Psoas muscle (tissue), 8 donors: ENCODE measurements around the gene SDHAF2. TPM values are rescaled to one million over a fixed set of nuclear protein-coding genes. Genes with fewer than 3 reads are reported as not detected.
A peak's percentile ranks its signal among the peaks of the same experiment; 100 is the strongest.
"Not testable (repeated sequence)": the region's sequence is repeated elsewhere in the genome, so short reads cannot be mapped to it uniquely, and the experiment has no call there.

Experiments
- ATAC-seq, 4 donors: fragments of 200-7000 bp; cut with Tn5 transposase; one replicate each; pipeline ENCODE4 v1.9.1; 2020; ENCODE audit warnings: moderate library complexity in 3 of 4, mild to moderate bottlenecking in 2 of 4
- DNase-seq, 2 donors: peaks; one replicate each; pipeline ENCODE4 v3.0.0-alpha.2; 2020
- H3K27ac ChIP-seq: fragments of 200-600 bp; one replicate; pipeline ENCODE4 v1.8.0; 2022
- H3K27me3 ChIP-seq, 3 donors: fragments of 200-600 bp in 1 of 3; one replicate each; pipeline versions ENCODE4 v1.6.1 to v1.8.0; 2013 to 2022; ENCODE audit warnings: low read length in 2 of 3, mild to moderate bottlenecking in 2 of 3, moderate library complexity in 1 of 3; ENCODE audit not compliant: insufficient read depth in 3 of 3
- H3K36me3 ChIP-seq, 2 donors: fragments of 200-600 bp in 1 of 2; one replicate each; pipeline versions ENCODE4 v1.6.1 to v1.8.0; 2013 to 2022; ENCODE audit warnings: low read depth in 1 of 2, mild to moderate bottlenecking in 1 of 2, moderate library complexity in 1 of 2; ENCODE audit not compliant: insufficient read depth in 1 of 2
- H3K4me1 ChIP-seq: fragments of 200-600 bp; one replicate; pipeline ENCODE4 v1.8.0; 2022
- H3K4me3 ChIP-seq: fragments of 200-600 bp; one replicate; pipeline ENCODE4 v1.8.0; 2022; ENCODE audit warnings: mild to moderate bottlenecking
- H3K9me3 ChIP-seq: fragments of 200-600 bp; one replicate; pipeline ENCODE4 v1.8.0; 2022
- CTCF ChIP-seq: fragments of 200-600 bp; IDR thresholded peaks from one replicate; pipeline ENCODE4 v1.8.0; 2022; ENCODE audit warnings: antibody characterized with exemption
- WGBS, 3 donors: extraction: QIAGEN DNeasy Blood & Tissue Kit; methylation state at CpG; one replicate each; pipeline versions ENCODE4 v1.1.6 to v1.1.7; 2013; 5-methylcytosine and 5-hydroxymethylcytosine counted together
- intact Hi-C, 2 donors: fragments of 100-400 bp; cut with DNase I; formaldehyde crosslinking; loops; one replicate each; pipeline versions ENCODE4 v1.11.0 to v1.14.2; 2022
- polyA plus RNA-seq, 3 donors: library from polyadenylated mRNA; stranded (reverse); fragments of 200-250 nt; gene quantifications; one replicate each; pipeline ENCODE4 v1.2.3, GENCODE V29; 2013
- total RNA-seq, 4 donors: library from RNA; stranded (reverse); fragmentation: NEBNext Ultra II Directional in 2 of 4; extraction: Animal tissue kit (Norgen Biotek cat#: 25700) in 2 of 4; gene quantifications; one replicate each; pipeline versions ENCODE4 v1.2.1 to v1.2.4, GENCODE V29; 2021 to 2023
- donor health status: healthy with polysubstance abuse.
- donor health status: DM: no; HTN: no; CAD: no; lungs with moderate emphysema.
- donor health status: Bipolar disorder and iron deficiency.
- donor health status: healthy.
- donor health status: DM: yes; HTN: yes; CAD: no.
- donor health status: DM: no; HTN: no; CAD: no.
- donor health status: DM: no; HTN: no; CAD: no.
- donor health status: DM: yes; HTN: yes; CAD: no.

The SDHAF2 gene
- total and polyA plus RNA-seq, 7 donors, result 29.4 to 103 (median 45.2) TPM

GRCh38 chr11:61454520-61454919 lies 24.6 kb downstream of the SDHAF2 start:
- Histone ChIP-seq H3K27ac (no peak overlapping the region), H3K36me3 (peaks cover 6 to 39% of the 10 kb centered on the region in 2 donors)

GRCh38 chr11:61460474-61460881 lies 30.6 kb downstream of the SDHAF2 start:
- TF ChIP-seq CTCF, result no peak
- peak overlapping the region; percentile 46 for H3K27ac ChIP-seq
- intact Hi-C loops, result no loop called here
- peaks cover 3 to 13% of the 10 kb centered on the region in 2 donors for H3K36me3 ChIP-seq
- DNase-seq (peak; percentile 71 to 73), ATAC-seq (peak; percentile 31 to 61 (median 52))
- WGBS, 3 donors, result 41 to 69% (median 44%) methylated on average over 3 of the region's 3 CpGs
- H3K27me3 ChIP-seq, result no peaks in the 10 kb centered on the region
- H3K4me3 ChIP-seq, result no peak overlapping the region
- H3K4me1 ChIP-seq, result peaks cover 19% of the 10 kb centered on the region
- no peaks in the 10 kb centered on the region for H3K9me3 ChIP-seq

More at GRCh38 chr11:61454520-61454919, 24.6 kb downstream of the SDHAF2 start:
- TF ChIP-seq CTCF, result no peak
- no peak for DNase-seq
- H3K4me1 ChIP-seq, result peaks cover 12% of the 10 kb centered on the region
- WGBS, 3 donors, result 70 to 80% (median 74%) methylated on average over 7 of the region's 7 CpGs
- peak in 2 of 4 donors; percentile 17 to 22 for ATAC-seq
- no peak overlapping the region for H3K4me3 ChIP-seq
- H3K27me3 ChIP-seq, result no peaks in the 10 kb centered on the region
- no peaks in the 10 kb centered on the region for H3K9me3 ChIP-seq
- intact Hi-C loops, result no loop called here

- intact Hi-C loops, result no loop called here
- Histone ChIP-seq H3K27me3 (no peaks in the 10 kb centered on the region), H3K4me3 (no peak overlapping the region), H3K4me1 (peaks cover 19% of the 10 kb centered on the region), H3K27ac (peak overlapping the region; percentile 46), H3K36me3 (peaks cover 0 to 8% of the 10 kb centered on the region in 2 donors), H3K9me3 (no peaks in the 10 kb centered on the region)
- ATAC-seq (peak; percentile 88 to 94 (median 91)), DNase-seq (peak in 1 of 2 donors; percentile 66)
- WGBS, 3 donors, result 70 to 85% (median 70%) methylated on average over 5 of the region's 5 CpGs
- peak; percentile 43 for TF ChIP-seq CTCF
Measured at GRCh38 chr11:61460986-61461385, 31.1 kb downstream of the SDHAF2 start.

- H3K9me3 ChIP-seq, H3K4me3 ChIP-seq, DNase-seq, intact Hi-C loops, H3K27me3 ChIP-seq, ATAC-seq: not testable (repeated sequence)
- WGBS, 3 donors, result 83 to 85% (median 83%) methylated on average over 6 of the region's 6 CpGs
- Histone ChIP-seq H3K36me3 (peaks cover 0 to 14% of the 10 kb centered on the region in 2 donors), H3K4me1 (peaks cover 16% of the 10 kb centered on the region), H3K27ac (peak overlapping the region; percentile 9)
Measured at GRCh38 chr11:61467602-61468001, 37.7 kb downstream of the SDHAF2 start.

GRCh38 chr11:61468002-61468401 lies 38.1 kb downstream of the SDHAF2 start:
- peak overlapping the region; percentile 9 for H3K27ac ChIP-seq
- intact Hi-C loops, result no loop called here
- DNase-seq (no peak), ATAC-seq (no peak)
- 62 to 75% (median 66%) methylated on average over 7 of the region's 7 CpGs for WGBS, 3 donors
- no peaks in the 10 kb centered on the region for H3K9me3 ChIP-seq
- H3K4me3 ChIP-seq, result no peak overlapping the region
- H3K4me1 ChIP-seq, result peaks cover 19% of the 10 kb centered on the region
- H3K27me3 ChIP-seq, result no peaks in the 10 kb centered on the region
- H3K36me3 ChIP-seq, result peaks cover 0 to 14% of the 10 kb centered on the region in 2 donors
- TF ChIP-seq CTCF, result no peak
